Measurements from ENCODE around the gene MAMDC2.

DNA sequence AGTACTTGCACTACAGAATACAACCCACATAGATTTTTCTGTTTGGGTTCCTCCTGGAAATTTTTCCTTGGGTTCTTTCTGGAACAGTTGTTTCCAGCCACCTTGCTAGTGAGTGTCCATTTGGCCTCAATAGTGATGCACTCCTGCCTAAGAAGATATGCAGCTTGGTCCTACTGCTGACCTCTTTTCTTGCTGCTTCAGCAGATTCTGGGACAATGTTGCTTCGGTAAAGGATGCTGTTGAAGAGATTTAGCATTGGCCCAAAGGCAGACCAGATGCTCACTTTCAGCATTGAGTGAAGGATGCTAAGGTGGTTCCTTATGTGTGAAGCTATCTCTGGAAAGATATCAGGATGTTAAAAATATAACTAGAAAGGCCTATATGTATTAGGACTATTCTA, 128.9 kb downstream of the MAMDC2 start:
- TF ChIP-seq, protein P1, sequence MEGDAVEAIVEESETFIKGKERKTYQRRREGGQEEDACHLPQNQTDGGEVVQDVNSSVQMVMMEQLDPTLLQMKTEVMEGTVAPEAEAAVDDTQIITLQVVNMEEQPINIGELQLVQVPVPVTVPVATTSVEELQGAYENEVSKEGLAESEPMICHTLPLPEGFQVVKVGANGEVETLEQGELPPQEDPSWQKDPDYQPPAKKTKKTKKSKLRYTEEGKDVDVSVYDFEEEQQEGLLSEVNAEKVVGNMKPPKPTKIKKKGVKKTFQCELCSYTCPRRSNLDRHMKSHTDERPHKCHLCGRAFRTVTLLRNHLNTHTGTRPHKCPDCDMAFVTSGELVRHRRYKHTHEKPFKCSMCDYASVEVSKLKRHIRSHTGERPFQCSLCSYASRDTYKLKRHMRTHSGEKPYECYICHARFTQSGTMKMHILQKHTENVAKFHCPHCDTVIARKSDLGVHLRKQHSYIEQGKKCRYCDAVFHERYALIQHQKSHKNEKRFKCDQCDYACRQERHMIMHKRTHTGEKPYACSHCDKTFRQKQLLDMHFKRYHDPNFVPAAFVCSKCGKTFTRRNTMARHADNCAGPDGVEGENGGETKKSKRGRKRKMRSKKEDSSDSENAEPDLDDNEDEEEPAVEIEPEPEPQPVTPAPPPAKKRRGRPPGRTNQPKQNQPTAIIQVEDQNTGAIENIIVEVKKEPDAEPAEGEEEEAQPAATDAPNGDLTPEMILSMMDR (IDR thresholded peaks at IDR 0.05 in 4 of 5, conservative IDR thresholded peaks at IDR 0.05 in 1 of 5), result no peak
- TF ChIP-seq POLR2A (IDR thresholded peaks at IDR 0.05), result no peak

Data from gastrocnemius medialis (tissue), 4 donors.